Neuronal stem cell (in vitro differentiated cells): ENCODE measurements around the gene COL5A3.

Experiments used
- DNase-seq: peaks from one replicate; pipeline ENCODE4 v3.0.0-alpha.2; 2013; ENCODE audit warnings: low spot score
- H2AFZ ChIP-seq: one replicate; pipeline ENCODE4 v1.6.1; 2013; ENCODE audit warnings: mild to moderate bottlenecking, low read length, inconsistent platforms
- H2AK5ac ChIP-seq: 2 replicates; pipeline ENCODE4 v1.6.1; 2013; ENCODE audit warnings: low read depth, mild to moderate bottlenecking, inconsistent platforms, low read length, moderate library complexity, mixed read lengths
- H2BK120ac ChIP-seq: 2 replicates; pipeline ENCODE4 v1.6.1; 2013; ENCODE audit warnings: low read depth, mild to moderate bottlenecking, inconsistent platforms, low read length, moderate library complexity, mixed read lengths
- H2BK12ac ChIP-seq: one replicate; pipeline ENCODE4 v1.6.1; 2013; ENCODE audit warnings: low read length, inconsistent platforms
- H2BK15ac ChIP-seq: 2 replicates; pipeline ENCODE4 v1.6.1; 2013; ENCODE audit warnings: mild to moderate bottlenecking, low read length, inconsistent platforms, mixed read lengths
- H2BK5ac ChIP-seq: one replicate; pipeline ENCODE4 v1.6.1; 2013; ENCODE audit warnings: inconsistent platforms, mild to moderate bottlenecking, low read length, moderate library complexity
- H3K14ac ChIP-seq: one replicate; pipeline ENCODE4 v1.6.1; 2013; ENCODE audit warnings: low read length, inconsistent platforms
- H3K18ac ChIP-seq: 2 replicates; pipeline ENCODE4 v1.6.1; 2013; ENCODE audit warnings: low read length, inconsistent platforms
- H3K23ac ChIP-seq: 2 replicates; pipeline ENCODE4 v1.6.1; 2013; ENCODE audit warnings: low read depth, mild to moderate bottlenecking, mixed read lengths, low read length, inconsistent platforms; ENCODE audit not compliant: poor library complexity
- H3K27ac ChIP-seq: replicated peaks from 3 replicates; pipeline ENCODE4 v1.5.1; 2013; ENCODE audit warnings: low read length, inconsistent platforms
- H3K27me3 ChIP-seq, 3 experiments: 2 replicates each; pipeline ENCODE4 v1.6.1; 2013; ENCODE audit warnings: low read length in 3 of 3, mild to moderate bottlenecking in 2 of 3, inconsistent platforms in 1 of 3, low read depth in 1 of 3, mixed read lengths in 1 of 3, moderate library complexity in 1 of 3; ENCODE audit not compliant: control insufficient read depth in 3 of 3, insufficient read depth in 3 of 3
- H3K36me3 ChIP-seq, 2 donors: replicated peaks in 1 of 2; 2 replicates each; pipeline ENCODE4 v1.6.1; 2013; ENCODE audit warnings: low read length in 2 of 2; ENCODE audit not compliant: control insufficient read depth in 2 of 2, insufficient read depth in 2 of 2
- H3K4ac ChIP-seq: 2 replicates; pipeline ENCODE4 v1.6.1; 2013; ENCODE audit warnings: inconsistent platforms, mild to moderate bottlenecking, low read length, moderate library complexity
- H3K4me1 ChIP-seq, 2 donors: 1 replicate in 1 of 2; 2 replicates in 1 of 2; pipeline ENCODE4 v1.6.1; 2013; ENCODE audit warnings: low read length in 2 of 2, low read depth in 1 of 2; ENCODE audit not compliant: control insufficient read depth in 2 of 2, insufficient read depth in 1 of 2
- H3K4me2 ChIP-seq: one replicate; pipeline ENCODE4 v1.6.1; 2013; ENCODE audit warnings: mild to moderate bottlenecking, low read length, inconsistent platforms; ENCODE audit not compliant: insufficient read depth, poor library complexity, severe bottlenecking
- H3K4me3 ChIP-seq, 2 donors: 2 replicates each; pipeline ENCODE4 v1.5.1; 2013; ENCODE audit warnings: low read length in 2 of 2, mild to moderate bottlenecking in 2 of 2, inconsistent platforms in 1 of 2, moderate library complexity in 1 of 2
- H3K79me1 ChIP-seq: one replicate; pipeline ENCODE4 v1.6.1; 2013; ENCODE audit warnings: low read depth, mild to moderate bottlenecking, inconsistent platforms, low read length, moderate library complexity
- H3K9ac ChIP-seq: one replicate; pipeline ENCODE4 v1.6.1; 2013; ENCODE audit warnings: mild to moderate bottlenecking, low read depth, low read length, inconsistent platforms; ENCODE audit not compliant: poor library complexity
- H3K9me3 ChIP-seq, 2 donors: replicated peaks in 1 of 2; 2 replicates each; pipeline versions ENCODE3 to v1.6.1; 2013; ENCODE audit warnings: low read length in 2 of 2, mild to moderate bottlenecking in 2 of 2, inconsistent platforms in 1 of 2, low read depth in 1 of 2, mixed read lengths in 1 of 2, moderate library complexity in 1 of 2; ENCODE audit not compliant: control insufficient read depth in 2 of 2, insufficient read depth in 1 of 2
- H4K8ac ChIP-seq: one replicate; pipeline ENCODE4 v1.6.1; 2013; ENCODE audit warnings: low read depth, mild to moderate bottlenecking, inconsistent platforms, low read length, moderate library complexity
- H4K91ac ChIP-seq: one replicate; pipeline ENCODE4 v1.6.1; 2013; ENCODE audit warnings: low read length, low read depth, mild to moderate bottlenecking, inconsistent platforms; ENCODE audit not compliant: poor library complexity
- WGBS, 2 donors: extraction: QIAGEN DNeasy Blood & Tissue Kit; methylation state at CpG; one replicate each; pipeline ENCODE4 v1.1.7; 2013; ENCODE audit warnings: missing lambda C conversion rate in 2 of 2, mixed read lengths in 1 of 2; ENCODE audit not compliant: insufficient read length in 2 of 2, insufficient replicate concordance in 1 of 2; ENCODE audit errors: extremely low coverage in 2 of 2; 5-methylcytosine and 5-hydroxymethylcytosine counted together

Gene COL5A3

DNA sequence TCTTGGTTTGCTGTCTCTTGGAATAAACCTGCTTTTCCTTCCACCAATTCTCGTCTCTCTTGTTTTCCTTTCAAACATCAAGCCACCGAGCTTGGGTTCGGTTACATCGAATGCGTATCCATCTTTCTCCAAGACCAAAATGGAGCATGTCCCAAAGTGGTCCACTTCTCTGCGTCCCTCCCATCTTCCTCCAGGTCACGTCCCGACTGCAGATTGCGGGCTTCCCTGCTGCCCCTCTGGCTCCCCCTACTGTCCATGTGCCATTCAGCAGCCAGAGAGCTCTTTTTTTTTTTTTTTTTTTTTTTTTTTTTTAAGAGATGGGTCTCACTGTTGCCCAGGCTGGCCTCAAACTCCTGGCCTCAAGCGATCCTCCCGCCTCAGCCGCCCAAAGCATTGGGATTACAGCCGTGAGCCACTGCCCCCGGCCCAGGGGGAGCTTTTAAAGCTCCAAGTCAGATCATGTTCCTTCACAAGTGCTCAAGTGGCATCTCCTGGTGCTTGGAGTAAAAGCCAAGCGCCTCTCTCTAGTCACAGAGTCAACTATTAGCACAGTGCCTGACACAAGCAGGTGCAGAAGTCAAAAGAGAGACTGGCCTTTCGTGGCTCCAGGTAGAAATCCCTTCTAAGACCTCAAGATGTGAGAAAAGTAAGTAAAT is 10.0 kb downstream of the COL5A3 start:
- Histone ChIP-seq H3K4ac (no peak overlapping the region), H3K27ac (no peak overlapping the region), H3K9ac (no peak overlapping the region), H3K79me1 (peaks cover under 1% of the 10 kb centered on the region), H2AFZ (no peak overlapping the region), H2BK5ac (no peak overlapping the region), H3K4me2 (no peak overlapping the region), H2BK12ac (no peak overlapping the region), H2BK15ac (no peak overlapping the region), H2AK5ac (no peak overlapping the region), H3K27me3 (peaks cover 0 to 29% (median 0%) of the 10 kb centered on the region in 3 experiments), H3K14ac (no peak overlapping the region), H4K8ac (no peak overlapping the region), H3K36me3 (no peaks in the 10 kb centered on the region), H4K91ac (no peak overlapping the region), H3K9me3 (no peaks in the 10 kb centered on the region), H3K4me1 (no peaks in the 10 kb centered on the region), H3K18ac (no peak overlapping the region), H2BK120ac (no peak overlapping the region), H3K4me3 (no peak overlapping the region), H3K23ac (no peak overlapping the region)
- no CpG with 5 or more reads among the region's 16 CpGs for WGBS, 2 donors
- DNase-seq, result peak; percentile 74

- Histone ChIP-seq H3K4me1 (no peaks in the 10 kb centered on the region), H3K27me3 (peaks cover 0 to 24% (median 0%) of the 10 kb centered on the region in 3 experiments), H2AK5ac (no peak overlapping the region), H2BK15ac (no peak overlapping the region), H3K9ac (no peak overlapping the region), H4K8ac (no peak overlapping the region), H2BK5ac (no peak overlapping the region), H3K4me3 (no peak overlapping the region), H3K79me1 (peaks cover 1% of the 10 kb centered on the region), H3K18ac (no peak overlapping the region), H3K27ac (no peak overlapping the region), H3K4me2 (no peak overlapping the region), H2BK12ac (no peak overlapping the region), H3K14ac (no peak overlapping the region), H2BK120ac (no peak overlapping the region), H3K23ac (no peak overlapping the region), H3K9me3 (no peaks in the 10 kb centered on the region), H2AFZ (no peak overlapping the region), H3K36me3 (no peaks in the 10 kb centered on the region), H4K91ac (no peak overlapping the region), H3K4ac (no peak overlapping the region)
- no CpG with 5 or more reads among the region's 5 CpGs for WGBS, 2 donors
- DNase-seq, result no peak
These were observed 13.8 kb downstream of the COL5A3 start for GRCh38 chr19:9996541-9996940.

- no CpG with 5 or more reads among the region's 7 CpGs for WGBS, 2 donors
- Histone ChIP-seq H3K79me1 (peaks cover 1% of the 10 kb centered on the region), H3K27ac (no peak overlapping the region), H3K4me1 (no peaks in the 10 kb centered on the region), H3K27me3 (peaks cover 0 to 22% (median 0%) of the 10 kb centered on the region in 3 experiments), H2BK120ac (no peak overlapping the region), H3K23ac (no peak overlapping the region), H4K8ac (no peak overlapping the region), H3K18ac (no peak overlapping the region), H3K4ac (no peak overlapping the region), H3K4me2 (no peak overlapping the region), H3K9ac (no peak overlapping the region), H4K91ac (no peak overlapping the region), H3K4me3 (no peak overlapping the region), H3K14ac (no peak overlapping the region), H2AFZ (no peak overlapping the region), H2BK12ac (no peak overlapping the region), H3K9me3 (no peaks in the 10 kb centered on the region), H3K36me3 (no peaks in the 10 kb centered on the region), H2BK5ac (no peak overlapping the region), H2AK5ac (no peak overlapping the region), H2BK15ac (no peak overlapping the region)
- DNase-seq, result no peak
These were observed 14.3 kb downstream of the COL5A3 start for GRCh38 chr19:9995999-9996398.

GRCh38 chr19:9995084-9995483 is 15.2 kb downstream of the COL5A3 start:
- no CpG with 5 or more reads among the region's 8 CpGs for WGBS, 2 donors

More at GRCh38 chr19:9995084-9995483, 15.2 kb downstream of the COL5A3 start:
- Histone ChIP-seq H3K18ac (no peak overlapping the region), H3K36me3 (no peaks in the 10 kb centered on the region), H3K27me3 (peaks cover 0 to 22% (median 0%) of the 10 kb centered on the region in 3 experiments), H2BK15ac (no peak overlapping the region), H2AFZ (no peak overlapping the region), H3K27ac (no peak overlapping the region), H2AK5ac (no peak overlapping the region), H3K14ac (no peak overlapping the region), H3K4ac (no peak overlapping the region), H2BK5ac (no peak overlapping the region), H3K23ac (no peak overlapping the region), H4K91ac (no peak overlapping the region), H3K79me1 (peaks cover 1% of the 10 kb centered on the region), H2BK12ac (no peak overlapping the region), H3K9ac (no peak overlapping the region), H3K9me3 (no peaks in the 10 kb centered on the region), H2BK120ac (no peak overlapping the region), H3K4me3 (no peak overlapping the region), H4K8ac (no peak overlapping the region), H3K4me2 (no peak overlapping the region), H3K4me1 (no peaks in the 10 kb centered on the region)
- DNase-seq, result no peak
